Fibroblast of lung (primary cell): ENCODE measurements around the gene NDOR1.

Experiments used
- CTCF ChIP-seq, 2 donors: IDR thresholded peaks in 1 of 2; conservative IDR thresholded peaks in 1 of 2; 1 replicate in 1 of 2; 2 replicates in 1 of 2; pipeline ENCODE4 v1.5.1; 2011 to 2012; ENCODE audit warnings: low read length in 2 of 2, control low read depth in 1 of 2, inconsistent platforms in 1 of 2, low read depth in 1 of 2, mild to moderate bottlenecking in 1 of 2
- EZH2 ChIP-seq: IDR thresholded peaks from 2 replicates; pipeline ENCODE4 v1.5.1; 2012; ENCODE audit warnings: low read length, control low read depth, mild to moderate bottlenecking; ENCODE audit errors: missing control alignments

GRCh38 chr9:137254624-137255447 lies 49.3 kb downstream of the NDOR1 start, which contains the start of gene NELFB:
- TF ChIP-seq CTCF (conservative IDR thresholded peaks at IDR 0.05 in 1 of 2, IDR thresholded peaks at IDR 0.05 in 1 of 2; ENCODE audit: low read depth in 1 of 2, low read length in 2 of 2) (no peak), EZH2 (no peak)
